K562 (cell line): Measurements from ENCODE around the gene HLA-DRB1.

Experiments used
- EZH2 ChIP-seq: IDR thresholded peaks from 2 replicates; pipeline ENCODE4 v1.6.1; 2012; ENCODE audit warnings: low read depth, mild to moderate bottlenecking, inconsistent platforms, low read length, borderline replicate concordance
- GATAD2A ChIP-seq: fragments of 450-650 bp; IDR thresholded peaks from 2 replicates; pipeline ENCODE4 v1.6.1; 2017
- GTF2E2 ChIP-seq: fragments of 200-800 bp; sonication (Bioruptor generic); IDR thresholded peaks from 2 replicates; pipeline ENCODE4 v1.6.1; 2016; ENCODE audit warnings: missing genetic modification characterization, missing compliant biosample characterization
- NFYB ChIP-seq: IDR thresholded peaks from 2 replicates; pipeline ENCODE4 v1.6.1; 2011; ENCODE audit warnings: mild to moderate bottlenecking, moderate library complexity; ENCODE audit not compliant: insufficient read length; ENCODE audit errors: extremely low read depth
- POLR2H ChIP-seq: IDR thresholded peaks from 2 replicates; pipeline ENCODE4 v1.6.1; 2016; ENCODE audit warnings: missing genetic modification characterization, low read depth, mild to moderate bottlenecking, control low read depth, missing compliant biosample characterization, moderate library complexity
- POLR3A ChIP-seq: IDR thresholded peaks from 2 replicates; pipeline ENCODE4 v1.6.1; 2011; ENCODE audit warnings: borderline replicate concordance, mild to moderate bottlenecking, moderate library complexity; ENCODE audit not compliant: insufficient read length, insufficient read depth; ENCODE audit errors: extremely low read depth
- ZNF274 ChIP-seq: IDR thresholded peaks from 2 replicates; pipeline ENCODE4 v1.6.1; 2011; ENCODE audit warnings: low read depth, mild to moderate bottlenecking, low read length, moderate library complexity, borderline replicate concordance
- TF ChIP-seq, protein P1 (sequence below), 3 experiments: IDR thresholded peaks in 2 of 3; conservative IDR thresholded peaks in 1 of 3; 2 replicates each; pipeline ENCODE4 v1.5.1; 2011 to 2012; ENCODE audit warnings: low read length in 3 of 3, mild to moderate bottlenecking in 3 of 3, control low read depth in 2 of 3, improper control_type of control experiment in 1 of 3, inconsistent platforms in 1 of 3, low read depth in 1 of 3, mixed read lengths in 1 of 3, moderate library complexity in 1 of 3; ENCODE audit not compliant: insufficient read depth in 2 of 3
- TF ChIP-seq, protein P2 (sequence below): sonication (generic); formaldehyde crosslinking; IDR thresholded peaks from 2 replicates; pipeline ENCODE4 v1.8.0; 2022; ENCODE audit warnings: missing genetic modification reagents, mild to moderate bottlenecking, borderline replicate concordance

DNA sequence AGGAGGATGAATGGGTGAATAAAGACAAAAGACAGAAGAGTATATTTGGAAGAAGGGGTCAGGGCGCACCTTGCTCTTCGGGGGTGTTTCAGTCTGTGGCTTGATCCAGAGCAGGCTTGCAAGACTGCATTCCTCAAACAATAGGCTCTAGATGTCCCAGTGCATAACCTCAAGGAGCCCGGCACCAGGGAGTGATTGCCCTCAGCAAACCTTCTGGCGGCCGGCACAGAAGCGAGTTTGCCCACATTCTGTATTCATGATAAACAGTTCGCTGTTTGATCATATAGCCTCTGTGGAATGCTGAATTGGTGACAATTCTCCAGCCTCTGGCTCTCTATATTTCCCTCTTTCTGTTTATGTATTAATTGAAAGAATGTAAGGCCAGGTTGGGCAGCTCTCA, 29.9 kb downstream of the HLA-DRB1 start:
- no peak for TF ChIP-seq POLR3A
- TF ChIP-seq POLR2H (tag): no peak
- TF ChIP-seq EZH2: no peak
- TF ChIP-seq, protein P1, sequence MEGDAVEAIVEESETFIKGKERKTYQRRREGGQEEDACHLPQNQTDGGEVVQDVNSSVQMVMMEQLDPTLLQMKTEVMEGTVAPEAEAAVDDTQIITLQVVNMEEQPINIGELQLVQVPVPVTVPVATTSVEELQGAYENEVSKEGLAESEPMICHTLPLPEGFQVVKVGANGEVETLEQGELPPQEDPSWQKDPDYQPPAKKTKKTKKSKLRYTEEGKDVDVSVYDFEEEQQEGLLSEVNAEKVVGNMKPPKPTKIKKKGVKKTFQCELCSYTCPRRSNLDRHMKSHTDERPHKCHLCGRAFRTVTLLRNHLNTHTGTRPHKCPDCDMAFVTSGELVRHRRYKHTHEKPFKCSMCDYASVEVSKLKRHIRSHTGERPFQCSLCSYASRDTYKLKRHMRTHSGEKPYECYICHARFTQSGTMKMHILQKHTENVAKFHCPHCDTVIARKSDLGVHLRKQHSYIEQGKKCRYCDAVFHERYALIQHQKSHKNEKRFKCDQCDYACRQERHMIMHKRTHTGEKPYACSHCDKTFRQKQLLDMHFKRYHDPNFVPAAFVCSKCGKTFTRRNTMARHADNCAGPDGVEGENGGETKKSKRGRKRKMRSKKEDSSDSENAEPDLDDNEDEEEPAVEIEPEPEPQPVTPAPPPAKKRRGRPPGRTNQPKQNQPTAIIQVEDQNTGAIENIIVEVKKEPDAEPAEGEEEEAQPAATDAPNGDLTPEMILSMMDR (IDR thresholded peaks at IDR 0.05 in 2 of 3, conservative IDR thresholded peaks at IDR 0.05 in 1 of 3; ENCODE audit: insufficient read depth in 2 of 3, low read depth in 1 of 3, low read length in 3 of 3): no peak
- TF ChIP-seq GTF2E2: no peak
- TF ChIP-seq ZNF274: no peak
- TF ChIP-seq GATAD2A: no peak
- no peak for TF ChIP-seq NFYB
- TF ChIP-seq, protein P2, sequence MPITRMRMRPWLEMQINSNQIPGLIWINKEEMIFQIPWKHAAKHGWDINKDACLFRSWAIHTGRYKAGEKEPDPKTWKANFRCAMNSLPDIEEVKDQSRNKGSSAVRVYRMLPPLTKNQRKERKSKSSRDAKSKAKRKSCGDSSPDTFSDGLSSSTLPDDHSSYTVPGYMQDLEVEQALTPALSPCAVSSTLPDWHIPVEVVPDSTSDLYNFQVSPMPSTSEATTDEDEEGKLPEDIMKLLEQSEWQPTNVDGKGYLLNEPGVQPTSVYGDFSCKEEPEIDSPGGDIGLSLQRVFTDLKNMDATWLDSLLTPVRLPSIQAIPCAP (CRISPR knock-in tag): no peak
